ENCODE measurements around the gene LIN7B.

Gene LIN7B

DNA sequence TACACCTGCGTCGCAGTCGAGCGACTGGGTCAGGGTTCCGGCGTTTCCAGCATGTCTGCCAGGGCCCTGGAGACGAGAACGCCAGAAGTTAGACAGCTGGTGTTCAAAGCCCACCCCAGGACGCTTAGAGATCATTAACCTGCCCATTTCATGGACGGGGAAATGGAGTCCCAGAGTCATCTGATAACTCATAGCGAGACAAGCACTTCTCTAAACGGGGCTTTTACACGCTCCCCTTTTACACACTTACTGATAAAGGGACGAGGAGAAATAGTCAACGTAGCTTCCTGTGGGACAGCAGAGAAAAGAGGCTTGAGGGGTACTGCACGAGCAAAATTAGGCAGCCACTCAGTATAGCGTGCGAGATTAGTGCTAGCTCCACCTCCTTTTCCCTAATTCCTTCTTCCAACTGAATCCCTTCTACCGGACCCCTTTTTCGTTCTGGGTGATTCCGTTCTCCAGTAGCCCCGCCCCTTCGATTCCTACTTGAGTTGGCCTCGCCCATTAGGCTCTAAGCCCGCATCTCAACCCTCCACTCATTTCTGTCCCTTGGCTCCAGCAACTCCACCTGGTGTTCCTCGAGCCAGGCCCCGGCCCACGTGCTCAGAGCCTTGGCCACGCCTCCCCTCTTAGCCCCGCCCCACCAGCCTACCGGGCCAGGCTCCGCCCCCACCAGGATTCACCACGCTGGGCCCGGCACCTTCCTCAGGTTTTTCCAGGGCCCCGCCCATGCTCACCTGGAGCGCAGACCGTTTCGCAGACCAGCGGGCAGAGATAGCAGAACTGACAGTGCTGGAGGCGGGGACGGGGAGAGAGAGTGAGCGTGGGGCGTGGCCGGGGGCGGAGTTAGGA is 37.3 kb downstream of the LIN7B start:
- DNase-seq (ENCODE audit: low spot score in 2 of 2) (peak; percentile 46 to 65), ATAC-seq (ENCODE audit: low read depth) (peak; percentile 59)
- Mint-ChIP-seq H3K36me3 (peaks cover 5% of the 10 kb centered on the region), H3K27me3 (peaks cover 46% of the 10 kb centered on the region), H3K9me3 (peaks cover 11% of the 10 kb centered on the region), H3K27ac (no peak overlapping the region), H3K4me1 (peaks cover 12% of the 10 kb centered on the region), H3K4me3 (peak overlapping the region; percentile 65)

DNA sequence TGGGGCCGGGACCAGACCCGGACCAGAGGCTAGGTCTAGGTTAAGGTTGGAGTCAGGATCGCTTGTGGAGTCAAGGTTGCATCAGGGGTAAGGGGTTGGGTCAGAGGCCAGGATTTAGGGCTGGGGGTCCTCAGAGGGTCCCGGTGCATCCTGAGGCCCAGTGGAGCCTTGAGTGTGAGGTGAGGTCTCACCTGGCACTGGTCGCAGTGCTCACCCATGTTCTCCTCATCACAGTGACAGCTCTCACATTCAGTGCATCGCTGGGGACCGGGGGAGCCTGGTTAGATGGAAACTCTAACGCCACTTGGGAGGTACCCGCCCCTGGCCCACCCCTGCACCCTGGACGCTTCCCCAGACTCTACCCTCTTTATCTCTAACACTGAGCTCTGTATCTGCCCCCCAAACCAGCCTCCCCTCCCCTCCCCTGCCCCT is 38.0 kb downstream of the LIN7B start:
- Mint-ChIP-seq H3K4me1 (peaks cover 12% of the 10 kb centered on the region), H3K36me3 (peaks cover 5% of the 10 kb centered on the region), H3K4me3 (no peak overlapping the region), H3K9me3 (peaks cover 11% of the 10 kb centered on the region), H3K27me3 (peaks cover 43% of the 10 kb centered on the region), H3K27ac (no peak overlapping the region)
- ATAC-seq (ENCODE audit: low read depth) (peak; percentile 9), DNase-seq (ENCODE audit: low spot score in 2 of 2) (no peak)

- H3K4me1 Mint-ChIP-seq, result peaks cover 17% of the 10 kb centered on the region
- ATAC-seq (ENCODE audit: low read depth) (no peak), DNase-seq (ENCODE audit: low spot score in 2 of 2) (no peak)
- no peak overlapping the region for H3K4me3 Mint-ChIP-seq
- H3K36me3 Mint-ChIP-seq, result peaks cover 5% of the 10 kb centered on the region
- H3K27me3 Mint-ChIP-seq, result peaks cover 41% of the 10 kb centered on the region
- no peak overlapping the region for H3K27ac Mint-ChIP-seq
- H3K9me3 Mint-ChIP-seq, result peaks cover 11% of the 10 kb centered on the region
Observed at GRCh38 chr19:49153167-49153809, 39.1 kb downstream of the LIN7B start.

DNA sequence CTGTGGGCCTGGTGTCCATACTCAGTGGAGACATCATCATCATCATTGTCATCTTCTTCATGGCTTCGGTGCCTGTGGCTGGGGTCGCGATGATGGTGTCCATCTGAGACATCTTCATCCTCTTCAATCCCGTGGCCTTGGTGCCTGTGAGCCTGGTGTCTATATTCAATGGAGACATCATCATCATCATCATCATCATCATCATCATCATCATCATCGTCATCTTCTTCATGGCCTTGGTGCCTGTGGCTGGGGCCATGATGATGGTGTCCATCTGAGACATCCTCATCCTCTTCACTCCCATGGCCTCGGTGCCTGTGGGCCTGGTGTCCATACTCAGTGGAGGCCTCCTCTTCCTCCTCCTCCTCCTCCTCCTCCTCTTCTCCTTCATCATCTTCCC is 40.1 kb downstream of the LIN7B start:
- peaks cover 17% of the 10 kb centered on the region for H3K4me1 Mint-ChIP-seq
- no peak for ATAC-seq (ENCODE audit: low read depth)
- peaks cover 39% of the 10 kb centered on the region for H3K27me3 Mint-ChIP-seq
- no peak for DNase-seq (ENCODE audit: low spot score in 2 of 2)
- no peak overlapping the region for H3K27ac Mint-ChIP-seq
- peaks cover 5% of the 10 kb centered on the region for H3K36me3 Mint-ChIP-seq
- no peak overlapping the region for H3K4me3 Mint-ChIP-seq
- H3K9me3 Mint-ChIP-seq, result peaks cover 11% of the 10 kb centered on the region

GRCh38 chr19:49155005-49155819 is 41.0 kb downstream of the LIN7B start, which contains the start of gene HRC:
TSS of gene HRC (minus strand) at chr19:49155396. CDS start at chr19:49155237, 159 bp downstream.
- ATAC-seq (ENCODE audit: low read depth) (no peak), DNase-seq (ENCODE audit: low spot score in 2 of 2) (no peak)
- H3K27ac Mint-ChIP-seq, result no peak within 1 kb of the TSS
- H3K36me3 Mint-ChIP-seq, result peaks cover 5% of the 10 kb centered on the region
- peaks cover 16% of the 10 kb centered on the region for H3K4me1 Mint-ChIP-seq
- peaks cover 11% of the 10 kb centered on the region for H3K9me3 Mint-ChIP-seq
- H3K27me3 Mint-ChIP-seq, result peaks cover 42% of the 10 kb centered on the region
- no peak within 1 kb of the TSS for H3K4me3 Mint-ChIP-seq

DNA sequence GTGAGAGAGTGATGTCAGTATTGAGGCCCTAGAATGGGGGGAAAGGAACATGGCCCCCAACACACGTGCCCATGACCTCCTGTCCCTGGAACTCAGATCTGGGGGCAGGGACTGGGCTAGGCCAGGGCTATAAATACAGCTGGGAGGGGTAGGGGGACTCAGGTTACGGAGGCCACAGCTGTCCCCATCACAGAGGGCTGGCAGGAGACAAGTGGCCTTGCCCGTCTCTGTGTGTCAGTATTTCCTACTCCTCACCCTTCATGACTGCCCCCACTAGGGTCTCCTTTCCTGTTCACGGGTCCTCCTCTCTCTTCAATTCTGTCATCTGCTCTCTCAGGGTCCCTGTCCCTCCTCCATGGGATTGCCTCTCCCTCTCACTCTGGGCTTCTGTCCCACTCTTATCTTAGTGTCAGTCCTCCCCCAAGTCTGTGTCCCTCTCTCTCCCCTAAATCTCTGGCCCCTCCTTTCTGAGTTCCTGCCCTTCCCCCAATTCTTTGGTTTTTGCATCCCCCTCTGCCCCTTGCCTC is 41.7 kb downstream of the LIN7B start:
- peaks cover 16% of the 10 kb centered on the region for H3K4me1 Mint-ChIP-seq
- peaks cover 11% of the 10 kb centered on the region for H3K9me3 Mint-ChIP-seq
- no peak overlapping the region for H3K27ac Mint-ChIP-seq
- DNase-seq (ENCODE audit: low spot score in 2 of 2) (no peak), ATAC-seq (ENCODE audit: low read depth) (no peak)
- H3K27me3 Mint-ChIP-seq, result peaks cover 47% of the 10 kb centered on the region
- H3K36me3 Mint-ChIP-seq, result peaks cover 5% of the 10 kb centered on the region
- H3K4me3 Mint-ChIP-seq, result no peak overlapping the region

DNA sequence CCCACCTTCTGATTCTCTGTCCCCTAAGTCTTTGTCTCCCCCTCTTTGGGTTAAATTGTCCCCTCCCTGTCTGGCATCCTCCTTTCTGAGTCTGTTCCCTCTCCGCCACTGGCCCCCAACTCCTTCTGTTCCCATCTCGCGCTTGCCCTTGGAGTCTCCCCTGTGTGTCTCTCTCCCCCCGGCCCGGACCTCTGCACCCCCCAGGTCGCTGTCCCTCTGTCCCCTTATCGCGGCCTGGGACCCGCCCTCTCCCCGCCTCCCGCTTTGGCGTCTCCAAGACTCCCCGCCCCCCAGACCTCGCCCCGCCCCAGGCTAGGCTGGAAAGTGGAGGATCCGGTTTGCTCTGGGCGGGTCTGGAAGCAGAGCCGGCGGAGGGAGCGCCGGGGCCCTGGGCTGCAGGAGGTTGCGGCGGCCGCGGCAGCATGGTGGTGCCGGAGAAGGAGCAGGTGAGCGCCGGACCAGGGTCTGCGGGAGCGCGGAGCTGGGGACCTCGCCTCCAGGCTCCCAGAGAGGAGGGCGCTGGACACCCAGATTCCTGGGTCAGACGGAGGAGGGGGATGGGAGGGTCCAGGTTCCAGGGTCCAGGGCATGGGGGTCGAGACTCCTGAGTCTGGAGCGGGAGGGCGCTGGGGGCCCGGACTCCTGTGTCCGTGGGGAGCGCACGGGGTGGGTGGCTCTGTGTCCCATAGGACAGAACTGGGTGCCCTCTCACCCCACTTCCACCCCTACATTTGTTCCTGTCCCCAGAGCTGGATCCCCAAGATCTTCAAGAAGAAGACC is 43.5 kb downstream of the LIN7B start, which contains the start of gene TRPM4:
TRPM4 (plus strand) TSS at position 348 of the 780 bp plus-strand sequence; CDS start at position 423, 75 bp downstream.
- no peak for DNase-seq (ENCODE audit: low spot score in 2 of 2)
- H3K27me3 Mint-ChIP-seq, result peaks cover 43% of the 10 kb centered on the region
- no peak within 1 kb of the TSS for H3K27ac Mint-ChIP-seq
- H3K9me3 Mint-ChIP-seq, result peaks cover 11% of the 10 kb centered on the region
- H3K4me3 Mint-ChIP-seq, result no peak within 1 kb of the TSS
- H3K4me1 Mint-ChIP-seq, result peaks cover 10% of the 10 kb centered on the region
- ATAC-seq (ENCODE audit: low read depth), result no peak
- H3K36me3 Mint-ChIP-seq, result peaks cover 5% of the 10 kb centered on the region

GRCh38 chr19:49160450-49161189 is 46.5 kb downstream of the LIN7B start:
- Mint-ChIP-seq H3K4me3 (no peak overlapping the region), H3K36me3 (no peaks in the 10 kb centered on the region), H3K27ac (no peak overlapping the region), H3K4me1 (peaks cover 7% of the 10 kb centered on the region), H3K9me3 (no peaks in the 10 kb centered on the region), H3K27me3 (peaks cover 24% of the 10 kb centered on the region)
- ATAC-seq (ENCODE audit: low read depth) (no peak), DNase-seq (ENCODE audit: low spot score in 2 of 2) (no peak)

- H3K4me3 Mint-ChIP-seq, result no peak overlapping the region
- H3K27ac Mint-ChIP-seq, result no peak overlapping the region
- no peak for DNase-seq (ENCODE audit: low spot score in 2 of 2)
- H3K9me3 Mint-ChIP-seq, result no peaks in the 10 kb centered on the region
- no peak for ATAC-seq (ENCODE audit: low read depth)
- H3K4me1 Mint-ChIP-seq, result peaks cover 7% of the 10 kb centered on the region
- H3K27me3 Mint-ChIP-seq, result peaks cover 28% of the 10 kb centered on the region
- H3K36me3 Mint-ChIP-seq, result no peaks in the 10 kb centered on the region
Observed at GRCh38 chr19:49161987-49162386, 47.8 kb downstream of the LIN7B start.

GRCh38 chr19:49165111-49165750 is 51.1 kb downstream of the LIN7B start:
- no peak overlapping the region for H3K27ac Mint-ChIP-seq
- H3K4me1 Mint-ChIP-seq, result no peaks in the 10 kb centered on the region
- ATAC-seq (ENCODE audit: low read depth), result no peak

DNA sequence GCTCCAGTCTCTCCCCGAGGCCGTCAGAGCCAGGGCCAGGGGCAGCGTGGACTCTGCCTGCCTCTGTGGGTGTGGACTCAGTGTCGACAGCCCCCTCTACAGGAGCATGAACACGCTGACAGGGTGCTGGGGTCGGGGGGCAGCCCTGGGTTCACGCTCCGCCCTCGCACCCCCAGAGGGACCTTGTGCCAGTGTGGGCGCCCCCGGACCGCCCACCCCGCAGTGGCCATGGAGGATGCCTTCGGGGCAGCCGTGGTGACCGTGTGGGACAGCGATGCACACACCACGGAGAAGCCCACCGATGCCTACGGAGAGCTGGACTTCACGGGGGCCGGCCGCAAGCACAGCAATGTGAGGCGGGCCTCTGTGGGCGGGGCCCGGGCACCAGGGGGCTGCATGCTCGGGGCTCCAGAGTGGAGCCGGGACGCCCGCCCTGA is 51.7 kb downstream of the LIN7B start:
- no peaks in the 10 kb centered on the region for H3K9me3 Mint-ChIP-seq
- ATAC-seq (ENCODE audit: low read depth) (no peak), DNase-seq (ENCODE audit: low spot score in 2 of 2) (no peak)
- H3K4me1 Mint-ChIP-seq, result no peaks in the 10 kb centered on the region
- no peak overlapping the region for H3K4me3 Mint-ChIP-seq
- H3K27me3 Mint-ChIP-seq, result peaks cover 20% of the 10 kb centered on the region
- no peaks in the 10 kb centered on the region for H3K36me3 Mint-ChIP-seq
- H3K27ac Mint-ChIP-seq, result no peak overlapping the region

More at GRCh38 chr19:49165111-49165750, 51.1 kb downstream of the LIN7B start:
- DNase-seq (ENCODE audit: low spot score in 2 of 2), result no peak
- H3K36me3 Mint-ChIP-seq, result no peaks in the 10 kb centered on the region
- H3K27me3 Mint-ChIP-seq, result peaks cover 26% of the 10 kb centered on the region
- H3K9me3 Mint-ChIP-seq, result no peaks in the 10 kb centered on the region
- H3K4me3 Mint-ChIP-seq, result no peak overlapping the region

DNA sequence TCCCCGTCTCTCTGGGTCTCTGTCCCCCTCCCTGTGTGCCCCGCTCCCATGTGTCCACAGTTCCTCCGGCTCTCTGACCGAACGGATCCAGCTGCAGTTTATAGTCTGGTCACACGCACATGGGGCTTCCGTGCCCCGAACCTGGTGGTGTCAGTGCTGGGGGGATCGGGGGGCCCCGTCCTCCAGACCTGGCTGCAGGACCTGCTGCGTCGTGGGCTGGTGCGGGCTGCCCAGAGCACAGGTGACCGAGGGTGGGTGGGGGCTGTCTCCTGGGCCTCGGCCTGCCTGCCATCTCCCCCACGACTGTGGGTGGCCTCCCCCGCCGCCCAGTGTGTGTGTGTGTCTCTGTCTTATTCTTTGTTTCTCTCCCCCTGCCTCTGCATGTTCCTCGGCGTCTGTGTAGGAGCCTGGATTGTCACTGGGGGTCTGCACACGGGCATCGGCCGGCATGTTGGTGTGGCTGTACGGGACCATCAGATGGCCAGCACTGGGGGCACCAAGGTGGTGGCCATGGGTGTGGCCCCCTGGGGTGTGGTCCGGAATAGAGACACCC is 53.8 kb downstream of the LIN7B start:
- H3K4me1 Mint-ChIP-seq, result no peaks in the 10 kb centered on the region
- no peak overlapping the region for H3K4me3 Mint-ChIP-seq
- no peak for DNase-seq (ENCODE audit: low spot score in 2 of 2)
- ATAC-seq (ENCODE audit: low read depth), result no peak
- no peaks in the 10 kb centered on the region for H3K36me3 Mint-ChIP-seq
- no peaks in the 10 kb centered on the region for H3K9me3 Mint-ChIP-seq
- H3K27ac Mint-ChIP-seq, result no peak overlapping the region
- peaks cover 21% of the 10 kb centered on the region for H3K27me3 Mint-ChIP-seq
